Measurements from ENCODE around the gene EIF2AK3.

DNA sequence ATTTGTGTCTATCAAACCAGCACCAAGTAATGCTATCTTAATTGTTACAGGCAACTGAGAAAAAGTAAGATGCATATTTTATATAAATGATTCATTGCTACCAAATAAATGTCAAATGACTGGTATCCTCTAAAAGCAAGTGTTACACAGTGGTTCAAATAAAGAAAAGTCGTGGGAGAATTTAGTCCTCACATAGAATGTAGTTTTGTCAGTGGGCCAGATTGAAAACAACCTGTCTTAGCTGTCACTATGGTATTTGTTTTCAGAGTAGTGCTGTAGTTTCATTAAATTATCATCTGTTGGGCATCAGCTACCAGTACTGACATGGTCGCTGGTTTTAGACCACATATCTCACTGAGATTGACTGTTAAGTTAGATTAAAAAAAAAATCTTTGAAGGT lies 10.2 kb upstream of the EIF2AK3 start:
- TF ChIP-seq, protein P1, sequence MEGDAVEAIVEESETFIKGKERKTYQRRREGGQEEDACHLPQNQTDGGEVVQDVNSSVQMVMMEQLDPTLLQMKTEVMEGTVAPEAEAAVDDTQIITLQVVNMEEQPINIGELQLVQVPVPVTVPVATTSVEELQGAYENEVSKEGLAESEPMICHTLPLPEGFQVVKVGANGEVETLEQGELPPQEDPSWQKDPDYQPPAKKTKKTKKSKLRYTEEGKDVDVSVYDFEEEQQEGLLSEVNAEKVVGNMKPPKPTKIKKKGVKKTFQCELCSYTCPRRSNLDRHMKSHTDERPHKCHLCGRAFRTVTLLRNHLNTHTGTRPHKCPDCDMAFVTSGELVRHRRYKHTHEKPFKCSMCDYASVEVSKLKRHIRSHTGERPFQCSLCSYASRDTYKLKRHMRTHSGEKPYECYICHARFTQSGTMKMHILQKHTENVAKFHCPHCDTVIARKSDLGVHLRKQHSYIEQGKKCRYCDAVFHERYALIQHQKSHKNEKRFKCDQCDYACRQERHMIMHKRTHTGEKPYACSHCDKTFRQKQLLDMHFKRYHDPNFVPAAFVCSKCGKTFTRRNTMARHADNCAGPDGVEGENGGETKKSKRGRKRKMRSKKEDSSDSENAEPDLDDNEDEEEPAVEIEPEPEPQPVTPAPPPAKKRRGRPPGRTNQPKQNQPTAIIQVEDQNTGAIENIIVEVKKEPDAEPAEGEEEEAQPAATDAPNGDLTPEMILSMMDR (conservative IDR thresholded peaks at IDR 0.05; ENCODE audit: low read depth, low read length), result no peak
- TF ChIP-seq, protein P2, sequence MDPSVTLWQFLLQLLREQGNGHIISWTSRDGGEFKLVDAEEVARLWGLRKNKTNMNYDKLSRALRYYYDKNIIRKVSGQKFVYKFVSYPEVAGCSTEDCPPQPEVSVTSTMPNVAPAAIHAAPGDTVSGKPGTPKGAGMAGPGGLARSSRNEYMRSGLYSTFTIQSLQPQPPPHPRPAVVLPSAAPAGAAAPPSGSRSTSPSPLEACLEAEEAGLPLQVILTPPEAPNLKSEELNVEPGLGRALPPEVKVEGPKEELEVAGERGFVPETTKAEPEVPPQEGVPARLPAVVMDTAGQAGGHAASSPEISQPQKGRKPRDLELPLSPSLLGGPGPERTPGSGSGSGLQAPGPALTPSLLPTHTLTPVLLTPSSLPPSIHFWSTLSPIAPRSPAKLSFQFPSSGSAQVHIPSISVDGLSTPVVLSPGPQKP (IDR thresholded peaks at IDR 0.05; ENCODE audit: borderline replicate concordance, low read depth, low read length), result no peak
- TF ChIP-seq POLR2A (IDR thresholded peaks at IDR 0.05; ENCODE audit: low read depth, low read length) (no peak), MAFK (IDR thresholded peaks at IDR 0.05; ENCODE audit: low read depth, low read length) (no peak)
